ENCODE data around the gene PLAAT4.

DNA sequence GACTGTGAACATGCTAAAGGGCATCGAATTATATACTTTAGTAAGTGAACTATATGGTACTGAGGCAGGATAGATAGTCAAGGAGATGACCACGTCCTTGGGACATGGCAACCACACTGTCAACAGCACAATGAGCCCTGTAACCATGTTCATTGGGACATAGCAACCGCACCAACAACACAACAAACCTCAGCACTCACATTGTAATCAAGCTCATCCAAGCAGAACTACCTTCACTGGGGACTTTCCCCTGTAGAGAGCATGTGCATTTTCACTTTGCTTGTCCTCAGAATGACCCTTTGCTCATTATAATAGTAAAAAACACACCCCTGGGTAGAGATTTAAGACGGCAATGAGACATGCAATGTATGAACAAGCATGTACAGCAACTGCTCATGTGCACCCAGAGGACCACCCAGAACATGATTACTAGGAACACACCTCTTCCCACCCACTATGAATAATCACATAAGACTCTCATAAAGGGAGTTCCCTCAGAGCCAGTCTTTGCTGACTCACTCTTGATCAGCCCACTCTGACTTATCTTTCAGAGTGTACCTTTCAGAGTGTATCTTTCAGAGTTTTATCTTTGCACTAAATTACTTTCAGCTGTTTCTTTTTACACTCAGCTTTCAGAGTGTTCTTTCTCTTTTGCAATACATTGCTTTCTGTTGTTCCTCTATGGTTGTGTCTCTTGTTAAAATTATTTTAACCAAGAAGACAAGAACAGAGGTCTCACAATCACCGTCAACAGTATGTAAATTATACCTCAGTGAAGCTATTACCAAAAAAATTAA lies 30.6 kb downstream of the PLAAT4 start:
- TF ChIP-seq CTCF (IDR thresholded peaks at IDR 0.05; ENCODE audit: insufficient read depth, low read length), result no peak
- TF ChIP-seq REST (IDR thresholded peaks at IDR 0.05; ENCODE audit: insufficient replicate concordance, low read depth), result no peak

All from HL-60 (cell line).